Mononuclear cell (primary cell): ENCODE data around the gene RAI14. TPM values are rescaled to one million over a fixed set of nuclear protein-coding genes. Genes with fewer than 3 reads are reported as not detected.

Source experiments
- H3K27me3 ChIP-seq: 2 replicates; pipeline ENCODE4 v1.6.0; 2011; ENCODE audit warnings: low read length, control low read depth; ENCODE audit not compliant: insufficient read depth
- H3K4me1 ChIP-seq: 2 replicates; pipeline ENCODE4 v1.5.1; 2011; ENCODE audit warnings: mild to moderate bottlenecking, low read length, control low read depth; ENCODE audit not compliant: insufficient read depth
- H3K4me3 ChIP-seq: 2 replicates; pipeline ENCODE4 v1.5.1; 2011; ENCODE audit warnings: mild to moderate bottlenecking, low read length, moderate library complexity
- H3K9me3 ChIP-seq: 2 replicates; pipeline ENCODE4 v1.5.1; 2011; ENCODE audit warnings: low read depth, mild to moderate bottlenecking, control low read depth, low read length
- total RNA-seq: library from RNA; depleted of rRNA; stranded (reverse); fragments of >200 nt; gene quantifications from one replicate; pipeline ENCODE4 v1.2.3, GENCODE V29; 2012

RAI14 gene
- total RNA-seq, 1 donor, result 0.63 TPM

GRCh38 chr5:34626751-34627150 is 29.4 kb upstream of the RAI14 start:
- Histone ChIP-seq H3K4me3 (no peak overlapping the region), H3K27me3 (no peaks in the 10 kb centered on the region), H3K4me1 (no peaks in the 10 kb centered on the region), H3K9me3 (no peaks in the 10 kb centered on the region)

- Histone ChIP-seq H3K4me3 (no peak overlapping the region), H3K27me3 (no peaks in the 10 kb centered on the region), H3K9me3 (no peaks in the 10 kb centered on the region), H3K4me1 (no peaks in the 10 kb centered on the region)
Observed at GRCh38 chr5:34627794-34628193, 28.3 kb upstream of the RAI14 start.

GRCh38 chr5:34628373-34628772 is 27.8 kb upstream of the RAI14 start:
- Histone ChIP-seq H3K27me3 (no peaks in the 10 kb centered on the region), H3K4me1 (no peaks in the 10 kb centered on the region), H3K4me3 (no peak overlapping the region), H3K9me3 (no peaks in the 10 kb centered on the region)

- no peaks in the 10 kb centered on the region for H3K9me3 ChIP-seq
- H3K4me3 ChIP-seq, result no peak overlapping the region
- H3K4me1 ChIP-seq, result no peaks in the 10 kb centered on the region
- H3K27me3 ChIP-seq, result no peaks in the 10 kb centered on the region
Observed at GRCh38 chr5:34630596-34630995, 25.5 kb upstream of the RAI14 start.

- no peaks in the 10 kb centered on the region for H3K4me1 ChIP-seq
- H3K27me3 ChIP-seq, result no peaks in the 10 kb centered on the region
- H3K9me3 ChIP-seq, result no peaks in the 10 kb centered on the region
- no peak overlapping the region for H3K4me3 ChIP-seq
Observed at GRCh38 chr5:34632807-34633422, 23.2 kb upstream of the RAI14 start.

- Histone ChIP-seq H3K9me3 (no peaks in the 10 kb centered on the region), H3K4me1 (no peaks in the 10 kb centered on the region), H3K27me3 (no peaks in the 10 kb centered on the region), H3K4me3 (no peak overlapping the region)
Observed at GRCh38 chr5:34639852-34640626, 16.1 kb upstream of the RAI14 start.

GRCh38 chr5:34648039-34648839 is 7.9 kb upstream of the RAI14 start:
- H3K27me3 ChIP-seq, result no peaks in the 10 kb centered on the region
- no peak overlapping the region for H3K4me3 ChIP-seq
- no peaks in the 10 kb centered on the region for H3K9me3 ChIP-seq
- H3K4me1 ChIP-seq, result no peaks in the 10 kb centered on the region

- Histone ChIP-seq H3K4me3 (no peak overlapping the region), H3K4me1 (no peaks in the 10 kb centered on the region), H3K27me3 (peaks cover under 1% of the 10 kb centered on the region), H3K9me3 (no peaks in the 10 kb centered on the region)
Observed at GRCh38 chr5:34648840-34649158, 7.3 kb upstream of the RAI14 start.

GRCh38 chr5:34651791-34652190 is 4.3 kb upstream of the RAI14 start:
- H3K27me3 ChIP-seq, result peaks cover 22% of the 10 kb centered on the region
- peaks cover 4% of the 10 kb centered on the region for H3K4me1 ChIP-seq
- no peak overlapping the region for H3K4me3 ChIP-seq
- no peaks in the 10 kb centered on the region for H3K9me3 ChIP-seq

- no peak overlapping the region for H3K4me3 ChIP-seq
- H3K27me3 ChIP-seq, result peaks cover 29% of the 10 kb centered on the region
- peaks cover 11% of the 10 kb centered on the region for H3K4me1 ChIP-seq
- no peaks in the 10 kb centered on the region for H3K9me3 ChIP-seq
Observed at GRCh38 chr5:34652466-34652865, 3.7 kb upstream of the RAI14 start.

- H3K9me3 ChIP-seq, result no peaks in the 10 kb centered on the region
- peaks cover 13% of the 10 kb centered on the region for H3K4me1 ChIP-seq
- H3K27me3 ChIP-seq, result peaks cover 34% of the 10 kb centered on the region
- no peak overlapping the region for H3K4me3 ChIP-seq
Observed at GRCh38 chr5:34652914-34653313, 3.2 kb upstream of the RAI14 start.

GRCh38 chr5:34653708-34654107 is 2.4 kb upstream of the RAI14 start:
- H3K4me3 ChIP-seq, result no peak overlapping the region
- H3K9me3 ChIP-seq, result no peaks in the 10 kb centered on the region
- H3K4me1 ChIP-seq, result peaks cover 13% of the 10 kb centered on the region
- H3K27me3 ChIP-seq, result peaks cover 38% of the 10 kb centered on the region

GRCh38 chr5:34655354-34655991 is 655 bp upstream of the RAI14 start:
- Histone ChIP-seq H3K9me3 (no peaks in the 10 kb centered on the region), H3K27me3 (peaks cover 41% of the 10 kb centered on the region), H3K4me1 (peaks cover 13% of the 10 kb centered on the region), H3K4me3 (peak overlapping the region; percentile 32)

- peak overlapping the region; percentile 32 for H3K4me3 ChIP-seq
- H3K27me3 ChIP-seq, result peaks cover 41% of the 10 kb centered on the region
Observed at GRCh38 chr5:34656700-34657273, 659 bp downstream of the RAI14 start.

More at GRCh38 chr5:34656700-34657273, 659 bp downstream of the RAI14 start:
- peaks cover 13% of the 10 kb centered on the region for H3K4me1 ChIP-seq
- H3K9me3 ChIP-seq, result no peaks in the 10 kb centered on the region
